Fibroblast of mammary gland (primary cell): ENCODE measurements around the gene MAP1LC3C.
"Not testable (repeated sequence)": the region's sequence is repeated elsewhere in the genome, so short reads cannot be mapped to it uniquely, and the experiment has no call there.

ENCODE experiments used
- DNase-seq: peaks from one replicate; pipeline ENCODE4 v3.0.0-alpha.2; 2010; ENCODE audit warnings: low read depth
- H3K4me3 ChIP-seq: 2 replicates; pipeline ENCODE4 v1.5.1; 2011; ENCODE audit warnings: low read depth, mild to moderate bottlenecking, low read length, moderate library complexity; ENCODE audit not compliant: control insufficient read depth
- TF ChIP-seq, protein P1 (sequence below): conservative IDR thresholded peaks from 2 replicates; pipeline ENCODE4 v1.5.1; 2011; ENCODE audit warnings: low read depth, low read length, inconsistent platforms; ENCODE audit not compliant: control insufficient read depth, insufficient read depth

Gene MAP1LC3C

DNA sequence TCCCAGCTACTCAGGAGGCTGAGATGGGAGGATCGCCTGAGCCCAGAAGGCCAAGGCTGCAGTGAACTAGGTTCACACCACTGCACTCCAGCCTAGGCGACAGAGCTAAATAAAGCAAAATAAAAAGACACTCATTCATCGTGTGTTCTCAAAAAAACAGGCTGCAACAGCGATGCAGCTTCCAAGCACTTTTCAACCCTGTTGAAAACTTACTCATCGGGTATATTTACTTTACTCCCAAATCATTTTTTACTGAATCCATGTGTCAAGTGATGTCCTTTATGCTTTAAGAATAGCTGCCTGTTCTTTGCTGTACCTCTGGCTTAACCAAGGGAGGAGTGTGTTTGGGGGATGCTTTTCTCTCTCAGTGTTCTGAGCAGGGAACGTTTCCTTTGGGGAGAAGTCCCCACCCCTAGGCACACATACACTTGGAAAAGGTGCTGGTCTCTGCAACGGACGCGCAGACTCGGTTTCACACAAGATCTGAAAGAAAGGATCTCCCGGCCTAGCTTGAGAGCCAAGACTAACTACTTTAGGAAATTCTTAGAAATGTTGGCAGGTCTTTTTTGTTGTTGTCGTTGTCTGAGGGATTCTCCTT, 1.4 kb downstream of the MAP1LC3C start:
- TF ChIP-seq, protein P1, sequence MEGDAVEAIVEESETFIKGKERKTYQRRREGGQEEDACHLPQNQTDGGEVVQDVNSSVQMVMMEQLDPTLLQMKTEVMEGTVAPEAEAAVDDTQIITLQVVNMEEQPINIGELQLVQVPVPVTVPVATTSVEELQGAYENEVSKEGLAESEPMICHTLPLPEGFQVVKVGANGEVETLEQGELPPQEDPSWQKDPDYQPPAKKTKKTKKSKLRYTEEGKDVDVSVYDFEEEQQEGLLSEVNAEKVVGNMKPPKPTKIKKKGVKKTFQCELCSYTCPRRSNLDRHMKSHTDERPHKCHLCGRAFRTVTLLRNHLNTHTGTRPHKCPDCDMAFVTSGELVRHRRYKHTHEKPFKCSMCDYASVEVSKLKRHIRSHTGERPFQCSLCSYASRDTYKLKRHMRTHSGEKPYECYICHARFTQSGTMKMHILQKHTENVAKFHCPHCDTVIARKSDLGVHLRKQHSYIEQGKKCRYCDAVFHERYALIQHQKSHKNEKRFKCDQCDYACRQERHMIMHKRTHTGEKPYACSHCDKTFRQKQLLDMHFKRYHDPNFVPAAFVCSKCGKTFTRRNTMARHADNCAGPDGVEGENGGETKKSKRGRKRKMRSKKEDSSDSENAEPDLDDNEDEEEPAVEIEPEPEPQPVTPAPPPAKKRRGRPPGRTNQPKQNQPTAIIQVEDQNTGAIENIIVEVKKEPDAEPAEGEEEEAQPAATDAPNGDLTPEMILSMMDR, result no peak
- DNase-seq, result peak; percentile 71
- H3K4me3 ChIP-seq, result no peak overlapping the region

DNA sequence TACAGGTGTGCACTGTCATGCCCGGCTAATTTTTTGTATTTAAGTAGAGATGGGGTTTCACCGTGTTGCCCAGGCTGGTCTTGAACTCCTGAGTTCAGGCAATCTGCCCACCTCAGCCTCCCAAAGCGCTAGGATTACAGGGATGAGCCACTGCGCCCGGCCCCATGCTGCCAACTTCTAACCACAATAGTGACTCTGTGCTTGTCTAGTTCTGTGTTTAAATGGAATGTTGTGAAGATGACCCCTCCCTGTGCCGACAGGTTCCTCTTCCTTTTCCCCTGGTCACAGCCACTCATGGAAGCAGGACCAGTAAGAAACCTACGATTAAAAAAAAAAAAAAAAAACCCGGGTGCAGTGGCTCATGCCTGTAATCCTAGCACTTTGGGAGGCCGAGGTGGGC, 4.7 kb downstream of the MAP1LC3C start:
- H3K4me3 ChIP-seq, result no peak overlapping the region
- TF ChIP-seq, protein P1, result no peak
- DNase-seq, result no peak

DNA sequence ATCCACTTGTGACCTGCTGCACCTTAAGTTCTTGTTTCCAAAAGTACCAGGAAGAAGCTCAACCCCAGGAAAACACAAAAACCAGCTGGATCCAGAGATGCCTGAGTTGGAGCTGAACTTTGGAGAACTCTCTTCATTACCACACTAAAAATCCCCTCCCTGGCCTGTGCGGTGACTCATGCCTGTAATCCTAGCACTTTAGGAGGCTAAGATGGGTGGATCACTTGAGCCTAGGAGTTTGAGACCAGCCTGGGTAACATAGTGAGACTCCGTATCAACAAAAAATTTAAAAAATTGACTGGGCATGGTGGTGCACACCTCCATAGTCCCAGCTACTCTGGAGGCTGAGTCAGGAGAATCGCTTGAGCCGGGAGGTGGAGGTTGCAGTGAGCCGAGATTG, 6.2 kb downstream of the MAP1LC3C start:
- no peak overlapping the region for H3K4me3 ChIP-seq
- TF ChIP-seq, protein P1, result no peak
- DNase-seq, result peak; percentile 65

DNA sequence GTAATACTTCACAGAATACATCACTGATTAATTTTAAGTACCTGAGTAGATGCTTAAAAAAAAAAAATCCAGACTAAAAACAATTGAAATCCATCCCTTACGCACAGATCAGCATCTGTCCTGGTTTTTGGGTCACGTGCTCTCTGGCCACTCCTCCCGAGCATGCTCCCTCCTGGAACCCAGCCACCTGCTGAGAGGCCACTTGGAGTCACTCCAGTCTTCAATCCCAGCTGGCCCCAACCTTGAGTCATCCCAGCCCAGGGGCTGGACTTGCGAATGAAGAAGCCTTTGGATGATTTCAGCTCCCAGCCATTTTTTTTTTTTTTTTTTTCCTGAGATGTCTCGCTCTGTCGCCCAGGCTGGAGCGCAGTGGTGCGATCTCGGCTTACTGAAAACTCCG, 8.9 kb downstream of the MAP1LC3C start:
- H3K4me3 ChIP-seq, result no peak overlapping the region
- TF ChIP-seq, protein P1, result no peak
- peak; percentile 99 for DNase-seq

DNA sequence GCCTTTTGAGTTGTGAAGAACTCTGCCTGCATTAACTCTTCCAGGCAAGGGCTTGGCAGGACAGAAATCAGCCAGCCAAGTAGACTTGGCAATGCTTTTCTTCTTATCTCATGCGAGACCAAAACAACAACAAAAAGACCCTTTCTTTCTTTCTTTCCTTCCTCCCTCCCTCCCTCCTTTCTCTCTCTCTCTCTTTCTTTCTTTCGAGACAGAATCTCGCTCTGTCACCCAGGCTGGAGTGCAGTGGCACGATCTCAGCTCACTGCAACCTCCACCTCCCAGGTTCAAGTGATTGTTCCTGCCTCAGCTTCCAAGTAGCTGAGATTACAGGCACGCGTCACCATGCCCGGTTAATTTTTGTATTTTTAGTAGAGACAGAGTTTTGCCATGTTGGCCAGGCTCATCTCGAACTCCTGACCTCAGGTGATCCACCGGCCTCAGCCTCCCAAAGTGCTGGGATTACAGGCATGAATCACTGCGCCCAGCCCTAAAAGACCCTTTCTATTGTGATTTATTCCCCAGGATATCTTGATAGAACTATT, 10.4 kb downstream of the MAP1LC3C start:
- not testable (repeated sequence) for DNase-seq, H3K4me3 ChIP-seq

DNA sequence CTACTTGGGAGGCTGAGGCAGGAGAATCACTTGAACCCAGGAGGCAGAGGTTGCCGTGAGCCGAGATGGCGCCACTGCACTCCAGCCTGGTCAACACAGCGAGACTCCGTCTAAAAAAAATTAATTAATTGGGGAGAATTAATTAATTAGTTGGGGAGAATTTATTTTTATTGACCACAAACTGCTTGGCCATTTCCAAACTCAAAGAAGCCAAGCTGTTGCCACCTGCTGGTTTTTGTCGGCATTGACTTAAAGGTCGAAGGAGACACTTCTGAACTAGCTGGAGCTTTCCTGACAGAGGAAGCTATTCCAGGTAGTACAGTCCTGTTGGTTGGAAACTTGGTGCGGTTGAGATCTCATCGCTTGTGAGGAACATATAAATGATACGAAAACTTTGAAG, 13.1 kb downstream of the MAP1LC3C start:
- DNase-seq, result peak; percentile 68
- TF ChIP-seq, protein P1, result peak; percentile 76
- no peak overlapping the region for H3K4me3 ChIP-seq

DNA sequence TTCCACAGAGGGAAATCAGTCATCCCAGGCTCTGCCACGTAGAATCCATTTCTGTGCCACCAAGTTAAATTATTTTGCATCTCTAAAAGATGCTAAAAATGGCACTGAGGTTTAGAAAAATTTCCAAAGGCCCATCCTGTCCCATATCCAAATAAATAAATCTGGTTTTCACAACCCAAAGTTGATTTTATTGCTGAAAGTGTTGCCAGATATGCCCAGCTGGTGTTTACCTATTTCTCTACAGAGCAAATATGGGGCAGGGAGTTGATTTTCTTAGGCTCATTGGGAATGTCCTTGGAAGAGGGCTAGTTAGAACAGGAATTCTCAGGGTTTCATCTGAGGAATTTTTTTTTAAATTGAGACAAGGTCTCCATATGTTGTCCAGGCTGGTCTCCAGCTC, 19.0 kb downstream of the MAP1LC3C start:
- TF ChIP-seq, protein P1, result no peak
- H3K4me3 ChIP-seq, result no peak overlapping the region
- no peak for DNase-seq
